Measurements from ENCODE around the gene SDHAF2.
"Not testable (repeated sequence)": the region's sequence is repeated elsewhere in the genome, so short reads cannot be mapped to it uniquely, and the experiment has no call there.

SDHAF2 gene

GRCh38 chr11:61429691-61430582 is at the start of gene SDHAF2, which contains the start of gene CPSF7:
Gene SDHAF2 (plus strand): TSS chr11:61430124. CDS start chr11:61430147, 23 bp downstream.
Gene CPSF7 (minus strand): TSS chr11:61429975. CDS start chr11:61429235, 740 bp downstream.
- DNase-seq (ENCODE audit: low read depth in 2 of 2), result peak; percentile 95 to 98

- no peak for DNase-seq (ENCODE audit: low read depth in 2 of 2)
Observed at GRCh38 chr11:61380884-61381283, 49.0 kb upstream of the SDHAF2 start.

- DNase-seq (ENCODE audit: low read depth in 2 of 2), result not testable (repeated sequence)
Observed at GRCh38 chr11:61383859-61384258, 46.1 kb upstream of the SDHAF2 start.

- no peak for DNase-seq (ENCODE audit: low read depth in 2 of 2)
Observed at GRCh38 chr11:61384271-61385242, 45.4 kb upstream of the SDHAF2 start.

- DNase-seq (ENCODE audit: low read depth in 2 of 2), result no peak
Observed at GRCh38 chr11:61390161-61390560, 39.8 kb upstream of the SDHAF2 start.

- DNase-seq (ENCODE audit: low read depth in 2 of 2), result no peak
Observed at GRCh38 chr11:61392981-61393595, 36.8 kb upstream of the SDHAF2 start.

GRCh38 chr11:61401173-61401572 is 28.8 kb upstream of the SDHAF2 start:
- DNase-seq (ENCODE audit: low read depth in 2 of 2), result no peak

- no peak for DNase-seq (ENCODE audit: low read depth in 2 of 2)
Observed at GRCh38 chr11:61401573-61401972, 28.4 kb upstream of the SDHAF2 start.

- DNase-seq (ENCODE audit: low read depth in 2 of 2), result no peak
Observed at GRCh38 chr11:61403658-61404057, 26.3 kb upstream of the SDHAF2 start.

GRCh38 chr11:61404103-61404502 is 25.8 kb upstream of the SDHAF2 start:
- no peak for DNase-seq (ENCODE audit: low read depth in 2 of 2)

- DNase-seq (ENCODE audit: low read depth in 2 of 2), result no peak
Observed at GRCh38 chr11:61404641-61405040, 25.3 kb upstream of the SDHAF2 start.

- DNase-seq (ENCODE audit: low read depth in 2 of 2), result no peak
Observed at GRCh38 chr11:61406067-61406466, 23.9 kb upstream of the SDHAF2 start.

GRCh38 chr11:61406991-61407728 is 22.8 kb upstream of the SDHAF2 start:
- no peak for DNase-seq (ENCODE audit: low read depth in 2 of 2)

GRCh38 chr11:61411589-61411988 is 18.3 kb upstream of the SDHAF2 start:
- no peak for DNase-seq (ENCODE audit: low read depth in 2 of 2)

GRCh38 chr11:61413496-61413895 is 16.4 kb upstream of the SDHAF2 start:
- no peak for DNase-seq (ENCODE audit: low read depth in 2 of 2)

- DNase-seq (ENCODE audit: low read depth in 2 of 2), result no peak
Observed at GRCh38 chr11:61414547-61414946, 15.4 kb upstream of the SDHAF2 start.

GRCh38 chr11:61415381-61415780 is 14.5 kb upstream of the SDHAF2 start:
- no peak for DNase-seq (ENCODE audit: low read depth in 2 of 2)

GRCh38 chr11:61416941-61417340 is 13.0 kb upstream of the SDHAF2 start:
- no peak for DNase-seq (ENCODE audit: low read depth in 2 of 2)

- no peak for DNase-seq (ENCODE audit: low read depth in 2 of 2)
Observed at GRCh38 chr11:61417670-61418069, 12.3 kb upstream of the SDHAF2 start.

- DNase-seq (ENCODE audit: low read depth in 2 of 2), result no peak
Observed at GRCh38 chr11:61418136-61418535, 11.8 kb upstream of the SDHAF2 start.

- DNase-seq (ENCODE audit: low read depth in 2 of 2), result no peak
Observed at GRCh38 chr11:61422226-61422625, 7.7 kb upstream of the SDHAF2 start.

All from stimulated activated CD4-positive, alpha-beta T cell treated with anti-CD3 and anti-CD28 coated beads, Interleukin-15, amount 100 ng/mL, for 48 hours (primary cell).